HG03565 (cell line): Measurements from ENCODE around the gene FNDC3A.
A peak's percentile ranks its signal among the peaks of the same experiment; 100 is the strongest.

ENCODE experiments used
- ATAC-seq: cut with Tn5 transposase; IDR thresholded peaks from one replicate; pipeline ENCODE4 v1.9.1; 2021; ENCODE audit warnings: mild to moderate bottlenecking, moderate library complexity; ENCODE audit not compliant: unreplicated experiment

The FNDC3A gene

DNA sequence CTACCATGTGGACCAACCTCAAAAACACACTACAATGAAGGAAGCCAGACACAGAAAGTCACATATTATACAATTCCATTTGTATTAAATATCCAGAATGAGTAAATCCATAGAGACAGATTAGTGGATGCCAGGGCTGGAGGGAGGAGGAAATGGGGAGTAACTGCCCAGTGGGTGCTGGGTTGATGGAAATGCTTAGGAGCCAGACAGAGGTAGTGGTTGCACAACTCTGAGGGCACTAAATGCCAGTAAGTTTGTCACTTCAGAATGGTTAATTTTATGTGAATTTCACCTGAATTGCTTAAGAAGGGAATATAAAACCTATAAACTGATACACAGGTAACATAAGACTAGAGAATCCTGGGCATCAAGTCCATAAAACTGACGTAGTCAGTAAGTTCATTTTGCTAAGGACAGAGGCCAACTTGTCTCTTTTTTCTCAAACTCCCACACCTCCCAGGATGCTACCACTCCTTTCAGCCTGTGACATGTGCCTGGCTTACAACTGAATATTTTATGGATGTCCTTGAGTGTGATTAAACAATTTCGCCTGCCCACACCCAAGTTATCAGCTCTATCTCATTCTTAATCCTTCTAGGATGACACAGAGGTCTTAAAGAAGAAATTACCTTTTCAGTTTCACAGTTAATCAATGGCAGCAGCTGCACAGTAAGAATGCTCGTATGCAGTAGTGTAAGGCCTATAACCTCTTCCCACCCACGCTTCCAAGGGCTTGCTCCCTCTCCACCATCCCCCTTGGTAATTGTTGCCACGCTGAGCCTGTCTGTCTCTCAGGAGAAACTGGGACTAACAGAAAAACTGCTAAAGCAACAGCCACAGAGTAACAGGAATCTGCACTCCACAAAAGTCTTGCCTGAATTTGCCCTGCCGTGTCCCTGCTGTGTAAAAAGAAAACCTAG, 238.5 kb downstream of the FNDC3A start:
- no peak for ATAC-seq

DNA sequence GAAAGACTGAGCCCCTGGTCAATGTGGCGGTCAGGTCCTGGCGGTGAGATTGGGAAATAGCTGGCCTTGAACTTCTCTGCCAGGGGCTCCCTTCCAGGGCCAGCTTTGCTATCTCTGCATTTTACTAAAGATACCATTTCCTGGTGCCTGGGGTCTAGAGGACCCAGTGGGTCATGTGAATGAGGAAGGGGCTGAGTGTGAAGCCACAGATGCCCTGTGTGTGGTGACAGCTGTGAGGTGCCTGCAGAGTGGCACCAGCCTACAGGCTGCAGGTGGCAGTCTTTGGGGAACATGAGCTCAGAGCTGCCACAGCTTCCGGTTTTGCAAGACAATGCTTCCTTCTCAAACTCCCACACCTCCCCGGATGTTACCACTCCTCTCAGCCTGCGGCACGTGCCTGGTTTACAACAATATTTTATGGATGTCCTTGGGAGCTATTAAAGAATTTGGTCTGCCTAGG, 239.2 kb downstream of the FNDC3A start:
- peak; percentile 67 for ATAC-seq

DNA sequence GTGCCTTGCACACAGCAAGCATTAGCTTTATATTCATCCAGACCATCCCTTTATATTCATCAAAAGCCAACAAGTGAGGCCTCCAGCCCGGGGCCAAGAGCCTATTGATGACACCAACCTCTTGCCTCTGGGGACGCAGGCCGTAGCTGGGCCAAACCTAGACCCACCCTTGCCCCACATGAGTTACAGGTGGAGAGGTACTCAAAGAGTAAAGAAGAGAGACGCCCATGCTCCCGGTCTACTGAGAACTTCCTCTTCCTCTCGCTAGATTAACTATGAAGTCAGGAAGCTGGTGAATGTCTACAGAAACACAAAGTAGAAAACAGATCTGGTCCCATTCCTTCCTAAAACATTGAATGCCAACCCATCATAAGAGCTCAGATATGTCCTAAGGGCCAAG, 240.6 kb downstream of the FNDC3A start:
- no peak for ATAC-seq

DNA sequence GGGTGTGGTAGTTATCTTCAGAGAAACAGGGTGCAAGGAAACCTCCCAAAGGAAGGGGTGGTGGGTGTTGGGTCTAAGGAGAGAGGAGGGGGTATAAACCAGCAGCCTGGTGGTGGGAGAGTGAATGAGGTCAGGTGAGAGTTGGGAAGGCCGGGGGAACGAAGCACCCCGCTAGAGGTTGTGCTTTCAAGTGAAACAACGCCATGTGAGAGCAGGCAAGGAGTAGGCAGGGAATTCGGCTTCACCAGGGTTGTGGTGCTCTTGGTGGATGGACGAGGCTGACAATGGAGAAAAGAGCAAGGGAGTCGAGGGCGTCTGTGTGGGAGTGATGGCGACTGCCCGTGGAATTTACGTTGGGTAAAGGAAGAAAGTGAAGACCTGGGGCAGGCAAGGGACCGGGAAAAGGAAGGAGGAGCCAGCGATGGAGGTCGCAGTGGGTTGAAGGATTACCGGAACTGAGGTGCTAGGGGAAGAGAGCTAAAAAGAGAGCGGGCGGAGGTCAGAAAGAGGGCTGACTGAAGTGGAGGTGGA, 242.3 kb downstream of the FNDC3A start:
- ATAC-seq: no peak

DNA sequence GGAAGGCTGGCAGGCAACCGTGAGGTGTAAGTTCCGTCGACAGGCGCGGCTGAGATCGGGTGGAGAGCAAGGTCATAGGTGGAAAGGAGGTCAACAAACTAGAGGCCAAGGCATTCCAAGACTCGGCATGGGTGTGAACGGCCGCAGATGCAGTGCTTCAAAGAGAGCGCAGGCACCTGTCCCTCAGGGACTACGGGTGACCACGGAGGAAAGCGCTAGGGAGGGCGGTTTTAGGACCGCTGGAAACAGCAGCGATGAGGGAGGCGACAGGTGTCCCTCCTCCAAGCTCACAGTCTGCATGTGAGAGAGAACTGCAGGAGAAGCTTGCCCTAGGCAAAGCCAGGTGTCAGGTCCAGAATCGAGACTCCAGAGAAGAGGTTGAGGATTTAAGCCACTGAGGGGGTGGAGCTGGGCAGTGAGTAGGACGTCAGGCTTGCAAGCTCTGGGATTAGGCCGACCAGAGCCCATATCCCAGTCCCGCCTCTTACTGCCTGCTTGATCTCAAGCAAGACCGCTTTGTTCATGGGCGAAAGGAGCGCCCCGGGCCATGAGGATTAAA, 242.9 kb downstream of the FNDC3A start:
- no peak for ATAC-seq

DNA sequence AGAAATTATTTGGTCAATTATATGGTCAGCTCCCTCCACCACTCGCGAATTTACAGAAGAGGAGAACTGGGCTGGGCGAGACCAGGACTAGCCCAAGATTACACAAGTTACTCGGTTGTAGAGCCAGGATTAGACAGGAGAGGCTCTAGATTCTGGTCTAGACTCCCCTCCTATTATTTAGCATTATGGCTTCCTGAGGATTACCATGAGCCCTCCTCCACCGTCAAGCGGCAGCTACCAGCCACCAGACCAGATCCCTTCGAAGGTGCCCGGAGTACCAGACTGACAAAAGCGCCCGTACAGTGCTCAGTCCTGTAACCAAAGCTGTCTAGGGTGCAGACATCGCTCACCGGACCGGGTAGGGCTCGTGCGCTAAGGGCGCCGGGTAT, 243.9 kb downstream of the FNDC3A start:
- no peak for ATAC-seq

DNA sequence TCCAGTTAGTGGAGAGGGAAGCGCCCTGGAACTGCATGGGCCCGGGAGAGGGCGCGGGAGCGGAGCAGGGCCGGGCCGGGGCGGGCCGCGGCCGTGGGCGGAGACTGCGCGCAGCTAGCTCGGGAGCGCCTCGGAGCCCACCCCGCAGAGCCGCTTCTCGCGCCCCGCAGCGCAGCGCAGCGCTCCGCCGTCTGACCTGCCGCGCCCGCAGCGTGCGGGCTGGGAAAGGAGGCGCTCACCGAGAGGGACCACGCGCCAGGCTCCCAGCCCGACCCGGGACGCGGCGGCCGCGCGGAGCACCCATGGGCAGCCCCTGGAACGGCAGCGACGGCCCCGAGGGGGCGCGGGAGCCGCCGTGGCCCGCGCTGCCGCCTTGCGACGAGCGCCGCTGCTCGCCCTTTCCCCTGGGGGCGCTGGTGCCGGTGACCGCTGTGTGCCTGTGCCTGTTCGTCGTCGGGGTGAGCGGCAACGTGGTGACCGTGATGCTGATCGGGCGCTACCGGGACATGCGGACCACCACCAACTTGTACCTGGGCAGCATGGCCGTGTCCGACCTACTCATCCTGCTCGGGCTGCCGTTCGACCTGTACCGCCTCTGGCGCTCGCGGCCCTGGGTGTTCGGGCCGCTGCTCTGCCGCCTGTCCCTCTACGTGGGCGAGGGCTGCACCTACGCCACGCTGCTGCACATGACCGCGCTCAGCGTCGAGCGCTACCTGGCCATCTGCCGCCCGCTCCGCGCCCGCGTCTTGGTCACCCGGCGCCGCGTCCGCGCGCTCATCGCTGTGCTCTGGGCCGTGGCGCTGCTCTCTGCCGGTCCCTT, 244.5 kb downstream of the FNDC3A start, which contains the start of gene MLNR:
Gene MLNR, plus strand, starts transcription at position 303 of the 820 bp plus-strand sequence. Its CDS starts 0 bp downstream, at position 303.
- no peak for ATAC-seq

DNA sequence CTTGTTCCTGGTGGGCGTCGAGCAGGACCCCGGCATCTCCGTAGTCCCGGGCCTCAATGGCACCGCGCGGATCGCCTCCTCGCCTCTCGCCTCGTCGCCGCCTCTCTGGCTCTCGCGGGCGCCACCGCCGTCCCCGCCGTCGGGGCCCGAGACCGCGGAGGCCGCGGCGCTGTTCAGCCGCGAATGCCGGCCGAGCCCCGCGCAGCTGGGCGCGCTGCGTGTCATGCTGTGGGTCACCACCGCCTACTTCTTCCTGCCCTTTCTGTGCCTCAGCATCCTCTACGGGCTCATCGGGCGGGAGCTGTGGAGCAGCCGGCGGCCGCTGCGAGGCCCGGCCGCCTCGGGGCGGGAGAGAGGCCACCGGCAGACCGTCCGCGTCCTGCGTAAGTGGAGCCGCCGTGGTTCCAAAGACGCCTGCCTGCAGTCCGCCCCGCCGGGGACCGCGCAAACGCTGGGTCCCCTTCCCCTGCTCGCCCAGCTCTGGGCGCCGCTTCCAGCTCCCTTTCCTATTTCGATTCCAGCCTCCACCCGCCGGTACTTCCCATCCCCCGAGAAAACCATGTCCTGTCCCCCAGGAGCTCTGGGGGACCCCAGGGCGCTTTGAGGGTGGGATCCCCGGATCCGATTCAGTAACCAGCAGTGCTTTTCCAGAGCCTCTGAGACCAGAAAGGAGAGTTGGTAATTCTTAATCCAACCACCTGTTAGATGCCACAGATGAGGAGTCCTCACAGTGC, 245.3 kb downstream of the FNDC3A start:
- no peak for ATAC-seq

DNA sequence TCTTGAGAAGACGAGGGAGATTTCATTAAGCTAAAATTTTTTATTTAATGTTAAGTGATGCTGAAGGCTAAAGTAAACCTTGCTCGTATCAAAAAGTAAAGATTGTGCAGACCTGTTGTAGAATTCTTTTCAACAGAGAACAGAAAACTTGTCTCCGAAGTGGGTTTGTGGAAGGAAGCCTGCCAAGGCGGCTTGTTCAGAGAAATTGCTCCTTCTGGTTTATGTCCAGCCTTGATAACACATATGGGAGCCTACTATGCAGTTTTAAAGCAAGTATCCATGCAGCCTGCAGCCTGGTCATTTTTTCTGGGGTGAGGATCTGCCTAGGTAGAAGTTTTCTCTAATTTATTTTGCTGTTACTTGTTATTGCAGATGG, 245.9 kb downstream of the FNDC3A start:
- no peak for ATAC-seq

DNA sequence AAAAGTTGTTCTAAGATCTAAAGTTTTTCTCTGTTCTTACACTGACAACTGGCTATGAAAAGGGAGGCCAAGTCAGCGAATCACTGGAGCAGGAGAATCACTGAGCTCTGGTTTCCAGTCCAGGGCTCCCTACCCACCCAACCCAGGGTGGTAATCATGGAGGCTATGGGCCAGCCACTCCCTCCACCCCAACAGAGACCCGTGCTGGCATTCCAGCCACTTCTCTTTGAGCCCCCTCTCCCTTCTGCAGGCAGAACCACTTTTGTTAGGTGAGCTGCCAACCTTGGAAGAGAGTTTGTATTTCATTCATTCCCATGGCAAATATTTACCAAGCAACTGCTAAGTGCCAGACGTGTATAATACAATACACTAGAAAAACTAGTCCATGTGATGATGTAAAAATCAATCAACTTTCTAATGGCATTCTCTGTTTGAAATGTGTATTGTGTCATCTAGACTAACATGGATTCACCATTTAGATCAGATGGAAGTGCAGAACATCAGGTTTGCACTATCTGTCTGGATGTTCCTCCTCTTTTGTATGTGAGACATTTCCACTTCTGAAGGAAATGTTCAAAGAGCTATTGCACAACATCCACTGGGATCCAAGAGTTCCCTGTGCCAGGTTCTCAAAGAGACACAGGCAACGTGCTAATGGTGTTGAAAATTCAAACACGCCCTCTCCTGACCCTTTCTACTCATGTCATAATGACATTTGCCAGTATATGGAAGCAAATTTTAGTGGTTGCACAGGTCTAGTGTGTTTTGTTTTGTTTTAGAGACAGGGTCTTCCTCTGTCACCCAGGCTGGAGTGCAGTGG, 249.7 kb downstream of the FNDC3A start:
- ATAC-seq: no peak

DNA sequence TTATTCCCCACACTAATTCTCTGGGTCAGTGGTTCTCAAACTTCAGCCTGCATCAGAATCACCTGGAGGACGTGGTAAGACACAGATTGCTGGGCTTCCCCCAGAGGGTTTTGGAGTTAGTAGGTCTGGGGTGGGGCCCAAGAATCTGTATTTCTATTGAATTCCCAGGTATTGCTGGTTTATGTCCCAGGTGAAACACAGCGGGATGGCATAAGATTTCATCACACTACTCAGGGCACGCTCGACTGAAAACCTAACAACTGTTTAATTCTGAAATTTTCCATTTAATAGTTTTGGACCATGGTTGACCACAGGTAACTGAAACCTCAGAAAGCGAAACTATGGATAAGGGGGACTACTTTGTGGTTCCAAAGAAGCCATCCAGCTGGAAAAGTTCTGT, 250.9 kb downstream of the FNDC3A start:
- no peak for ATAC-seq

DNA sequence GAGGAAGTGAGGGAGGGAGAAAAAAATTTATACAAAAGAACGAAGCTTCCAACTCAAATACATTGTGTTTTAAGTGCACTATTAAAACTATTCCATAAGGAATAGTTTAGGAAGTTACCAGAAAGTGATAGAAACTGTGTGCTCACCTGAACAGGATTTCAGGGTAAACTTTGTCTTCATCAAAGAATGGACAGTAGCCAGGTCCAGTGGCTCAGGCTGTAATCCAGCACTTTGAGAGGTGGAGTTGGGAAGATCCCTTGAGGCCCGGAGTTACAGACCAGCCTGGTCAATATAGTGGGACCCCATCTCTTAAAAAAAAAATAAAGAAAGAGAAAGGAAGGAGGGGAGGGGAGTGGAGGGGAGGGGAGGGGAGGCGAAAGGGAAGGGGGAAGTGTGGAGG, 259.0 kb downstream of the FNDC3A start:
- no peak for ATAC-seq

DNA sequence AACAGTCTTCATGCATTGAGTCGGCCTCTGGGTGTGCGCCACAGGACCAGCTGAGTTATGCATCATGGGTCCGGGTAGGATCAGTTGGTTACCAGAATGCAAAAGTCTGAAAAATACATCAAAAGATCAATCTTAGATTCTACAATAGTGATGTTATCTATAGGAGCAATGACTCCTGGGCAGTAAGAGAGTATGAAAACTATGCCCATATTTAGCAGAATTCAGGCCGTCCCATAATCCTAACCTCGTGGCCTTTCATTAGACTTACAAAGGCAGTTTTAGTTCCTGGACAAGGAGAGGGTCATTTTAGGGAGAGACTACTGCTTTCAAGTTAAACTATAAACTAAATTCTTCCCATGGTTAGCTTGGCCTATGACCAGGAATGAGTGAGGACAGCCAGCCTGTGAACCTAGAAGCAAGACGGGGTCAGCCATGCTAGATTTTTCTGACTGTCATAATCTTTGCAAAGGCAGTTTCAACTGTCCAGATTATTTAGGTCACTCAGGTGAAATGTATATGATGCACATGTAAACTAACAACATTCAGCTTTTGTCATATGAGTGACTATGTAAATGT, 260.2 kb downstream of the FNDC3A start:
- ATAC-seq: no peak

DNA sequence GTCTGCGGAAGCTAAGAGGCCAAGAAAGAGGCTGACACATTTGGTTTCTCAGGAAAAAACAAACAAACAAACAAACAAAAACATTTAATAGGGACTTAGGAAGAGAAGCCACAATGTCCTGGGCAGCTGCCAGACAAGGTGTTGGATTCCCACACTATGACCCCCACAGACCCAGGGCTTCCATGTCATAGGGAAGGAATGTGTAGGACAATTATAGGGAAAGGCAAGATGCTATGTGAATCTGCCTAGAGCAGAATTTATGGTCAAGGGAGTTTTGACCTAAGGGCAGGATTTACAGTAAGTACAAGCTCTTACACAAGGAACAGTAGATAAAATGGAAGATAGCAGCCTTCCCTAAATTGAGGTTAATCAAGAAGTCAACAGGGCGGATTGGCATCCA, 262.9 kb downstream of the FNDC3A start:
- ATAC-seq: no peak

DNA sequence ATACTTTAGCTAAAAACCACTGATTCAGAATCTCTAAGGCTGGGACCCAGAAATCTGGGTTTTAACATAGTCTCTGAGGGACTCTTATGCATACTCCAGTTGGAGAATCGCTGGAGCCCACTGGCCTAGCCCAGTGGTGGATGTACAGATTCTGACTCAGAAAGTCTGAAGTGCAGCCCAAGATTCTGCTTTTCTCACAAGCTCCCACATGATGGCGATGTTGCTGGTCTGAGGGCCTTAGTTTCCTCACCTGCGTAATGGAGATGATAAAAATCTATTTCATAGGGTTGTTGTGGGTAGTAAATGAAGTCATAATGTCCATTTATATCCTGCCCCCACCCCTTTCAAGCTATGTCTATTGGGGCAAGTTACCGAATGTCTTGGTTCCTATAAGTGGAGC, 264.3 kb downstream of the FNDC3A start:
- ATAC-seq: no peak

DNA sequence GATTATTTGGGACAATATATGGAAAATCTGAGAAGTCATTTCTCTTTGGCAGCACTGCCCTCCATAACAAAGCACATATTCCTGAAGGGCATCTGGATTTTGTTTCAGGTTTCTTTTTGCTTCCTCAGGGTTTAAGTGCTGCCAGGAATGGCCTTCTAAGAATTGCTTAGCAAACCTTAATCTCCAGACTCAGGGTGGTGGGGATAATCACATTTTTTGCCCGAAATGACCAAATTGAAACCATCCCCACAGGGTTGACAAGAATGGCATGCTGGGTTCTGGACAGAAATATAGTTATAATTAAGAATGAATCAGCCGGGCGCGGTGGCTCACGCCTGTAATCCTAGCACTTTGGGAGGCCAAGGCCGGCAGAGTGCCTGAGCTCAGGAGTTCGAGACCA, 265.6 kb downstream of the FNDC3A start:
- ATAC-seq: no peak

DNA sequence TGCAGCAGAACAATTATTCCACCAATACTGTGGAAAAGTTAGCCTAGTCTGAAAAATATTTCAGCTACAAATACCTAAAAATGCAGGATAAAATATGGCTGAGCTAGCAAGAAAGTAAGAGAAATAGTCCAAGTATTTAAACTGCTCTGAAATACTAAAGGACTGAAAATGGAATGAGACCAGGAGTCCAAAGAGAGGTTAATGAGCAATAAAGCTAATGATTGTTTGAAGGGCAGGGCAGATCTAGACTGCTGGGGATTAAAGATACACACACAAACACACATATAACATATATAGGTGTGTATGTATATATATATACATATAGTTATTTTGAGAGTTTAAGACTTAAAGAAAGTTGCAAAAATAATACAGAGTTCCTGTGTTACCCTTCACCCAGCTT, 269.4 kb downstream of the FNDC3A start:
- ATAC-seq: no peak

DNA sequence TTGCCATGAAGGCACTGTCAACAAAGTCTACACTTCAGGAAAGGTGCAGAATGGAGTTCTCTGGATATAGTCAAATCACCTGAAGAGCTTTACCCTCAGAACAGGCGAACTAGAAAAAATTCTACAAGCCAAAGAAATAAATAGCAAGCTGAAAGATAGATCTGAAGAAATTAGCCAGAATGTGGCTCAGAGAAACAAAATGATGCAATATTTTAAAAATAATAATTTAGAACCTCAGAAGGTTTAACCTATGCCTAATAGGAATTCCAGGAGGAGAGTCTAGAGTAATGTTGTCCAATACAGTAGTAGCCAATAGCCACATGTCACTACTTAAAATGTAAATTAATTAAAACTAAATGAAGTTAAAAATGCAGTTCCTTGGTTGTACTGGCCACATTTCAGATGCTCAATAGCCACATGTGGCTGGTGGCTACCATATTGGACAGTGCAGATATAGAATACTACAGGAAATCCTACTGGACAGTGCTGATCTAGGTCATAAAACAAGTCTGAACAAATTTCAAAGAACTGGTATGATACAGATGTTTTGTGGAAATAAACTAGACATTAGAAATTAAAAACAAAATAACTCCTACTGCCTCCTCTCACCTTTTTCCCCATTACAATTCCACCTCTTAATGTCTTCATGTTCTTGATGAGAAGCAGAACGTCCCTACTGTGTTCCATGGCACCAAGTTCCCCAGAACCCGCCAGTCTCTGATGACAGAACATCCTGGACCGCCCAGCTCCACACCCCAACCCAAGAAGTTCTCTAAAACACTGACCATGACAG, 271.3 kb downstream of the FNDC3A start:
- no peak for ATAC-seq
